Measurements from ENCODE around the gene MFAP1.

MFAP1 gene

GRCh38 chr15:43774062-43774461, 50.4 kb downstream of the MFAP1 start:
- no peak for DNase-seq

GRCh38 chr15:43772624-43773023, 51.9 kb downstream of the MFAP1 start:
- DNase-seq: no peak

- no peak for DNase-seq
These were observed 52.7 kb downstream of the MFAP1 start for GRCh38 chr15:43771816-43772215.

- DNase-seq: peak; percentile 58
These were observed 54.8 kb downstream of the MFAP1 start for GRCh38 chr15:43769584-43770228.

- no peak for DNase-seq
These were observed 60.6 kb downstream of the MFAP1 start for GRCh38 chr15:43763819-43764446.

GRCh38 chr15:43762824-43763223, 61.7 kb downstream of the MFAP1 start:
- DNase-seq: no peak
